ENCODE data around the gene KCNIP4.

Gene KCNIP4

GRCh38 chr4:20683766-20684165 lies 1264.8 kb downstream of the KCNIP4 start:
- Histone ChIP-seq H3K9me3 (ENCODE audit: control insufficient read depth, insufficient read depth, low read length) (no peaks in the 10 kb centered on the region), H3K27me3 (ENCODE audit: control insufficient read depth, insufficient read depth, low read length) (no peaks in the 10 kb centered on the region; the same call in 1 of the 2 replicates), H3K27ac (ENCODE audit: low read length) (no peak overlapping the region), H3K36me3 (ENCODE audit: control insufficient read depth, insufficient read depth, low read length) (no peaks in the 10 kb centered on the region), H3K4me3 (ENCODE audit: low read length) (no peak overlapping the region), H3K4me1 (ENCODE audit: control insufficient read depth, insufficient read depth, low read length) (no peaks in the 10 kb centered on the region; the same call in 1 of the 2 replicates)
- WGBS (ENCODE audit: insufficient coverage, insufficient read length): no CpG with 5 or more reads among the region's 3 CpGs
- DNase-seq (ENCODE audit: low read depth, low spot score): no peak

DNA sequence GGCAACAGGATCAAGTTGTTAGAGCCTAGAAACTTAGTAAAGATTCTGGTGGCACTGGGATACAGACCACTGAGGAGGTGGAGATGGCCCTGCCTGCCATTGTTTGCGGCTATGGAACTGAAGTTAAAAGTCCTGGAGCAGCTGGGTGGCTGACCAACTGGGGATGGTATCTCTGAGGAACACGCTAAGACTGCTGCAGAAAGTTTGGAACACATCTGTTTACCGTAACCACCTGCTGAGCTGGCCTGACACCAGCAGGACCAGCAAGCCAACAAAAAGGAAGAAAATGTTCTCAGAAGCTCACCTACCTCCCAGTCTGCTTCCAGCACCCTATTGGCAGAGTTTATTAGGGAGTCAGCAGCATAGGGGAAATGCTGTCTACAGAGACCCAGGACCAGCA lies 1265.7 kb downstream of the KCNIP4 start:
- WGBS (ENCODE audit: insufficient coverage, insufficient read length): no CpG with 5 or more reads among the region's 3 CpGs
- no peak for DNase-seq (ENCODE audit: low read depth, low spot score)

GRCh38 chr4:20681271-20681670 lies 1267.3 kb downstream of the KCNIP4 start:
- Histone ChIP-seq H3K27ac (ENCODE audit: low read length) (no peak overlapping the region), H3K27me3 (ENCODE audit: control insufficient read depth, insufficient read depth, low read length) (no peaks in the 10 kb centered on the region), H3K4me1 (ENCODE audit: control insufficient read depth, insufficient read depth, low read length) (no peaks in the 10 kb centered on the region; the same call in none of the 2 replicates), H3K36me3 (ENCODE audit: control insufficient read depth, insufficient read depth, low read length) (no peaks in the 10 kb centered on the region), H3K9me3 (ENCODE audit: control insufficient read depth, insufficient read depth, low read length) (no peaks in the 10 kb centered on the region), H3K4me3 (ENCODE audit: low read length) (no peak overlapping the region)
- no CpG with 5 or more reads among the region's 1 CpG for WGBS (ENCODE audit: insufficient coverage, insufficient read length)
- no peak for DNase-seq (ENCODE audit: low read depth, low spot score)

More for the DNA sequence above, 1265.7 kb downstream of the KCNIP4 start:
- Histone ChIP-seq H3K4me3 (ENCODE audit: low read length) (no peak overlapping the region), H3K9me3 (ENCODE audit: control insufficient read depth, insufficient read depth, low read length) (no peaks in the 10 kb centered on the region), H3K27me3 (ENCODE audit: control insufficient read depth, insufficient read depth, low read length) (no peaks in the 10 kb centered on the region; the same call in 1 of the 2 replicates), H3K36me3 (ENCODE audit: control insufficient read depth, insufficient read depth, low read length) (no peaks in the 10 kb centered on the region), H3K27ac (ENCODE audit: low read length) (no peak overlapping the region), H3K4me1 (ENCODE audit: control insufficient read depth, insufficient read depth, low read length) (no peaks in the 10 kb centered on the region; the same call in 1 of the 2 replicates)

DNA sequence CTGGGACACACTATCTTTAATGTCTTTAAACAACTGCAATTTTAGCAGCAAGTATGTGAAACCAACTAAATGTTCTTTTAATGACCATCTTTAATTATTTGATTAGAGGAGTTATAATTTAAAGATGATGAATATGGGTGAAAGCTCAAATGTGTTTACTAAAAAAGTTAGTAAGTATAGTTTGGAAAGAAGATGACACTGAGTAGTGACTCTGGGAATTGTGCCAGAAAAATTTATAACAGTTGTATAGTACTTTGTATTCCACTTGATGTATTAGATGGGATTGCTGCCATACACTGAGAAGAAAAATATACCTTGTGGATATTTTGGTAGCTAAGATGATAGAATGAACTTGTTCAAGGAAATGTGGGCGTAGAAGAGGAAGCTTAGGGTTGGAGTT lies 1267.8 kb downstream of the KCNIP4 start:
- Histone ChIP-seq H3K9me3 (ENCODE audit: control insufficient read depth, insufficient read depth, low read length) (no peaks in the 10 kb centered on the region), H3K27me3 (ENCODE audit: control insufficient read depth, insufficient read depth, low read length) (no peaks in the 10 kb centered on the region), H3K4me1 (ENCODE audit: control insufficient read depth, insufficient read depth, low read length) (peaks cover 1% of the 10 kb centered on the region), H3K36me3 (ENCODE audit: control insufficient read depth, insufficient read depth, low read length) (no peaks in the 10 kb centered on the region), H3K4me3 (ENCODE audit: low read length) (no peak overlapping the region), H3K27ac (ENCODE audit: low read length) (no peak overlapping the region)
- no CpG with 5 or more reads among the region's 1 CpG for WGBS (ENCODE audit: insufficient coverage, insufficient read length)
- no peak for DNase-seq (ENCODE audit: low read depth, low spot score)

DNA sequence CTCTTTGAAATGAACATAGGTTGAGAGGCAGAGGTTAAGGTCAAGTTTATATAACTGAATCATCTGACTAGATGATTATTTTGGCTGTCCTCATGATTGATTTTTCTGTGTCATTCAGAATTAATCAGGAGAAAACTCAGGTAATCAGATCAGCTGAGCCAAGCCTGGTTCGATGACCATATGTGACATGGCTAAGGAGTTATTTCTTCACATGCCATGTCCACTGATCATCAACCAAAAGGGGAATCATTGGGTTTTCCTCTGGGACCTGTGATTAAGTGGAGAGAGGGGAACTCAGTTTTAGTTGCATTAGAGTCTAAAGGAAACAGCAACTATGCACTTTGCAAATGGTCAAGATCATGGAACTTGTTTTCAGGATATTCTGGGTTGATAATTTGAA lies 1268.6 kb downstream of the KCNIP4 start:
- no peaks in the 10 kb centered on the region for H3K9me3 ChIP-seq (ENCODE audit: control insufficient read depth, insufficient read depth, low read length)

More for the DNA sequence above, 1268.6 kb downstream of the KCNIP4 start:
- H3K4me1 ChIP-seq (ENCODE audit: control insufficient read depth, insufficient read depth, low read length): peaks cover 1% of the 10 kb centered on the region
- no peaks in the 10 kb centered on the region for H3K36me3 ChIP-seq (ENCODE audit: control insufficient read depth, insufficient read depth, low read length)
- no peaks in the 10 kb centered on the region for H3K27me3 ChIP-seq (ENCODE audit: control insufficient read depth, insufficient read depth, low read length)
- no peak overlapping the region for H3K27ac ChIP-seq (ENCODE audit: low read length)
- whole genome bisulfite sequencing (ENCODE audit: insufficient coverage, insufficient read length): no CpG with 5 or more reads among the region's 1 CpG
- H3K4me3 ChIP-seq (ENCODE audit: low read length): no peak overlapping the region
- no peak for DNase-seq (ENCODE audit: low read depth, low spot score)
